Measurements from ENCODE around the gene CRACR2B.

CRACR2B gene

DNA sequence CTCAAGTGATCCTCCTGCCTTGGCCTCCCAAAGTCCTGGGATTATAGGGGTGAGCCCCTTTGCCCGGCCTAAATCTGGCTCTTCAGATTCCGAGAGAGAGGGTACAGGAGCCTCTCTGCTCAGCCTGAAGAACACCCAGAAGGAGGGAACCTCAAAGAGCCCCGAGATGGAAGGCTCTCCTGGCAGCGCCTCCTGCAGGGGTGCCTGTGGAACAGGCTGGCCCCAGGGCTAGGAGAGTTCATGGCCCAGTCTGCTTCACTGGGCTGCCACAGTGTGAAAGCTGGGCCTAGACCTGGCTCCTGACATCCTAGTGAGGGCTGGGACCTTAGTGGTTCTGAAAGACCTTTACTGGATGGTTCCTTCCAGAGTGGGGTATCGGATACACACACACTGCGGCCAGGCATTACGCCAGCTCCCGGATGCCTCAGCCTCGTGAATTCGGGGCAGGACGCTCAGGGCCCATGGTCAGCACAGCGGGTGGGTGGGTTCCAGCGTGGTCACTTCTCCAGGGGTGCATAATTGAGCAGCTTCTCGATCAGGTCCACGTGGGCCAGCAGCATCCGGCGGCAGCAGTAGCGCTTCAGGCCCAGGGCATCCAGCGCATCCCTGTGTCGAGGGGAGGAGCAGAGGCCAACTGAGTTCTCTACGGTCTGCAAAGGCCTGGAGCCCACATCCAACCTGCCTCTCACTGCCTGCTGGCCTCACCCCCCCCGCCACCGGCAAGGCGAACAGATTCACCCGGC lies 12.3 kb downstream of the CRACR2B start:
- DNase-seq = no peak

DNA sequence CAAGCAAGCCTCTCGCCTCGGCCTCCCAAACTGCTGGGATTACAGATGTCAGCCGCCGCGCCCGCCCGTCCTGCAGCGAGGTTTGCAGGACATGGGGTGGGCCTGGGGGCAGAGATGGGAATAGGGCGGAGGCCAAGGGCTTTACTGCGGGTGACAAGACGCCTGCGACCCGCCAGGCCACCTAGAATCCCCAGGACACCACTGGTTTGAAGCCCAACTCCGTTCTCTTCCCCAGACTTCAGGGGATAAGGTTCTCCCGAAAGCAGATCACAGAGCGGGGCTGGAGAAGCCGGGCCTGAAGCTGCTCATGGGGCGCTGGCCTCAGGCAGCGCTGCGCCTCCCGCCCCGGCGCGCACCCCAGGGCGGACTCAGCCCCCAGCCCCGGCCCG lies 14.3 kb downstream of the CRACR2B start:
- no peak for DNase-seq

DNA sequence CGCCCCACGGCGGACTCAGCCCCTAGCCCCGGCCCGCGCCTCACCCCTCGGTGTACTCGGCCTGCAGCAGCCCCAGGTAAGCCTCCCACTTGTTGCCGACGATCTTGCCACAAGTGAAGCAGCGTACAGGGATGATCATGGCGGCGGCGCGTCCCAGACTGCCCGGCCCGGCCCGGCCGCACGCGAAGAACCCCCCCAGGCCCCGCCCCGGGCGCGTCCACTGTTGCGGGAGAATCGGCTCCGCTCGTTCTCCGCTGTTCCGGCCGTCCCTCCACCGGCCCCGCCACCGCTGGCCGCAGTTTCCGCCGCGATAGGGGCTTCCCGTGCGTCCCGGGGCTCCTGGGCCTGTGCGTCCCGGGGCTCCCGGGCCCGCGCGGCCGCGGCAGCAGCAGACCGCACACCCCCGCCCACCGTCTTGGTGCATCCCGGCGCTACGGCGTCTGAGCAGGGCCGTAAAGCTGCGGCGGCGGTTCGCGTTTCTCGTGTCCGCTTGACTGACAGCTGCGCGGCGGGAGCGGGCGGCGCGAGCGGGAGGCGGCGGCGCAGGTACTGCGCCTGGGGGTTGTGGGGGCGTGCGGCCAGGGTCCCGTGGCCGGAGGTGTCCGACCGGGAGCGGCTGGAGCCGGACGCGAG lies 14.8 kb downstream of the CRACR2B start, which contains the start of the genes POLR2L and TSPAN4:
Gene POLR2L, minus strand, starts transcription at position 160 of the 633 bp plus-strand sequence. Its CDS starts 21 bp downstream, at position 139.
Gene TSPAN4, plus strand, starts transcription at position 483 of the 633 bp plus-strand sequence. CDS start 7,453 bp downstream, outside the sequence.
- no peak for DNase-seq

DNA sequence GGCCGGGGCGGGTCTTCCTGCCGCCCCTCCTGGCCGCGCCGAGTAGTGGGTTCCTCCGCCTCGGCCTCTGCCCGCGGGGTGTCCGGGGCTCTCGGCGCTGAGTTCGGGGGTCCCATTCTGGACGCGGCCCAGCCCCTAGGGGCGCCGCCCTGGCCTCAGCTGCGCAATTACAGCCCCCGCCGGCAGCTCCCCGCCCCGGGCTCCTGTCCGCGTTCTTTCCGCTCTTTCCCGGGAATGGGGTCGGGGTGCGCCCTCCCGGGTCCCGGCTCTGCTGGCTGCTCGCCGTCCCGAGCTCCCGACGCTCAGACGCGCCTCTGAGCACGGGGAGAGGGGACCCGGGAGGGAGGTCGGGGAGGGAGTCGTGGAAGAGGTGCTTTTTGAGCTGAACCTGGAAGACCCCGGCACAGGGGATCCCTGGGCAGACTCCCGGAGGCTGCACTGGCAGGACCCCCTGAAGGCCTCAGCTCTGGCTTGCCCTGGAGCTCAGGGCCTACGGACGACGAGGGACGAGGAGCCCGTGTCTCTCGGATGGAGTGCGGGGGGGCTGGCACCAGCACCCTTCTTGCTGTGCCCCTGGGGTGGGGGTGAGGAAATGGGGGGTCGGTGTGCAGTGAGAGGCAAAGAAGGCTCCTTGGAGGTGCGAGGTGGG lies 15.5 kb downstream of the CRACR2B start:
- DNase-seq = no peak

DNA sequence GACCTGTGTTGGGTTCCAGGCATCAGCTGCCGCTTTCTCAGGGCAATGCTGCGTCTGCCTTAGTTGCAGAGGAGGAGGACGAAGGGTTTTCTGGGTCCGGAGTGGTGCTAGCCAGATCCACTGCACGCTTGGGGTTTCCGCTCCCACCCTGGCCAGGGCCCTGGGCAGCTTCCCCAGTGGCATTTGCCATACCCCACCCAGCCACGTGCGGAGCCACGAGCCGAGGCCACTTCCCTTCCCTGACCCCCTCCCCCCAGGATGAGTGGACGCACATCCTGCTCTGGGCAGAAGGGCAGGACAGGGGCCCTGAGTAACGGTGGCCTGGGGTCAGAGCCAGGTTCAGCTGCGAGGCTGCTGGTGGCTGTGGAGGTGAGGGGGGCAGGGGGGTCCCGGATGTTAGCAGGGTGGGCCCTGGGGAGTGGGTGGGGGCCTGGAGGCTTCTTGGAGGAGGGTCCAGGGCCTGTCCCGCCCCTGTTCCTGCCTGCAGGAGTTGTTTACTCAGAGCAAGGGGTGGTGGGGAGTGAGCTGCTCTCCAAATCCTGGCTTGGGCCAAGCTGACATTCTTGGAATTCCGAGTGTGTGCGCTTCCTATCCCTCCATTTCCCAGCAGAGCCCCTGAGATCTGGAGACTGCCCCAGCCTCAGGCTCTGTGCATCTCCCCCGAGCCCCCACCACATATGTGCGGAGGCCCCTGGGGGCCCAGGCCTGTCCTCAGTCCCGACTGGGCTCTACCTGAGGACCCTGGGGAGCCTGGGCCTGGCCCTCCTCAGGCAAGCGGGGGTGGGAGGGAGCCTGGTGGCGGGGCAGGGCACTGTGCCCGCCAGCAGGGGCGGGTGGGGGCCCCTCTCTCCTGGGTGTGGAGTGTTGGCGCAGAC lies 16.3 kb downstream of the CRACR2B start:
- DNase-seq = no peak

DNA sequence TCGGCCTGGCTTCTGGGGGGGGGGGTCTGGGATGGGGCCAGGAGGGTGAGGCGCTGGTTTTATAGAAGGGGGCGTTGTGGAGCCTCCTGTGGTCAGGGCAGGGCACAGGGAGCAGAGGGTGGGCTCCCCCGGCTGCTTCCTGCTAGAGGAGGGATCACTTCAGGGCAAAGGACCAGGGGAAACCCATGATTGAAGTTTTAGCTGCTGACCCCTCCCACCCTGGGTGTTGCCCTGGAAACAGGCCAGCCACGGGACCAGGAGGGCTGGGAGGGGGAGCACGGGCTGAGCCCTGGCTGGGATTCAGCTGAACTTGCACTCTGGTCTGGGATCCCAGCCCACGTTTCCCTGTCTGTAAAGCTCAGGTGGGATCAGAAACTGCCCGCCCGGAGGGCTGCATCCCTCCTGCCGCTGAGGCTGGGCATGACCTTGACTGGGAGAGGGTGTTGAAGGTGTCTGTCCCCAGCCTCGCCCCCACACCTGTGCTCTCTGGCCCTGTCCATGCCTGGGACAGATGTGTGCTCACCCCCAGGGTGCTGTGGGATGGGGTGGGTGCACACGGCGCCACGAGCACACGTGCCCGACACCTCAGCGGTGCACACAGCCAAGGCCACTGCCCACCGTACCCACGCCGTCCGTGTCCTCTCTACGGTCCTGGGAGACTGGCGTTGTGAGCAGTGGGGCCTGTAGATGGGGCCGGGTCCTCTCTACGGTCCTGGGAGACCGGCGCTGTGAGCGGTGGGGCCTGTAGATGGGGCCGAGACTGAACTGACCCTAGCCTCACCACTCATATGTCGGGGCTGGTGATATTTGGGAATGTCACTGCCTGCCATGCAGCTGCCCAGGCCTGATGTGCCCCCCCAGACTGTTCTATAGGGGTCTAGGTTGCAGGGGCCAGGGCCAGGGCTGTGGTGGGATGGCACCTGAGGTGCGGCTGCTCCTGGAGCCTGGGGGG lies 17.2 kb downstream of the CRACR2B start:
- DNase-seq = no peak

DNA sequence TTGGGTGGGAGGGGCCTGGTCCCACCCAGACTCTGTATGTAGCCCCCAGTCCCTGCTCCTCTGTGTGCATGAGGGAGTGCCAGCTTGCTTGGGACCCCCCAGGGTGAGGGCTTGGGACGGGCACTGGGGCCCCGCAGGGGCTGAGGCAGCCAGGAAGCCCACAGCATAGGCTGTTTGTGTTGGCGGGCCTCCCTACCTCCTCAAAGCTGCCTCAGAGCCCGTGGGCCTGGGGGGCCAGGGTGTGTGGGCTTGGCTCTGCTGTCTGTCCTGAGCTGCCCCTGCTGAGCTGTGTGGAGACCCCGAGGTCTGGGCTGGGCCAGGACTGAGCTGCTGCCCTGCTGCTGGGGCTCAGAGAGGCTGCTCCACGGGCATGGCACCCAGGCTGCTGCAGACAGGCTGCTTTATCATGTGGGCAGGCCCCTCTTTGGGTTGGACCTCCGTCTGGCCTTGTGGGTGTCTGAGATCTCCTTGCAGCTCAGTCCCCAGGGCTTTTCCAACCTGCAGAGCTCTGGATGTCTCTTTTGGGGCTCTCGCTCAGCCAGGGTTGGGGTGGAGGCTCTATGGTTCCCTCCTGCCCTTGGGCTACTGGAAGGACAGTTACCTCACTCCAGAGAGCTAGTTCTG lies 18.3 kb downstream of the CRACR2B start:
- no peak for DNase-seq

DNA sequence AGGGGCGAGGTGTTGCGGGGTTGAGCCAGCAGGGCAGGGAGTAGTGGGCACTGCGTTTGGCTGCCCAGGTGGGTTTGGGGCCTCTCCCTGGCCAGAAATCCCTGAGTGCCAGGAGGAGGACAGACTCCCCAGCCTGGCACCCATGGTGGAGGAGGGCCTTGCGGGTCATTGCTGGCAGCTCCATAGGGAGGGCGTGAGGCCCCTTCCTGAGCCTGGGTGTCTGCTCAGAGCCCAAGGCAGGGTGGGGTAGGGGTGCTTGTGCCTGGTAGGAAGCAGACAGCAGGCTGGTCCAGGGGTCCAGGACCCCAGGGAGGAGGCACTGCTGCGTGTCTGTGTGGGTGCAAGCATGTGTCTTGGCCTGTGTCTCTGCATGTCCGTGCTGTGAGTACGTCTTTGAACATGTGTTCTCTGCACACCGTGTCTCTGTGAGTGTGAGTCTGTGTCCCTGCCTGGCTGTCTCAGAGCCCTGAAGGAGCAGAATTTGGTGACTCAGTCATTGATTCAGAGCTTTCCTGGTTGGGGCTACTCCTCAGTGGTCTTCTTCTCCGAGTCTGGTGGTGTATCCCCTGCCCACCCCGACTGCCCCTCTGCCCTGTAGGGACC lies 18.9 kb downstream of the CRACR2B start:
- no peak for DNase-seq

DNA sequence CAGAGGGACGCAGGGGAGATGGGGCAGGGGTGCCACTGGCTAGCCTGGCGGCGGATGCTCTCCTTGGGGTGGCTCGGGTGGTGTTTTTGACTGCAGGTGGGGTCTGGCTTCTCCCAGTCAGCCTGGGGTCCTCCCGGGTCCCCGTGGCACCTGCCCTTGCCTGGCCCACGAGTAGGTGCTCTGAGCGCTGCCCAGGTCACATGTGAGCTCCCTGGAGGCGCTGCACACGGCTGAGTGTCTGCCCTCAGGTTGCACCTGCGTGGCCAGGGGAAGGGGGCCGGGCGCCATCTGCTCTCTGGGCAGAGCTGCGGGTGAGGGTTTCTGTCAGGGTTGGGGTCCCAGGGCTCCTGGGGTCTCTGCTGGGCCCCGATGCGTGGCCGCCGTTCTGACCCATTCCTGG lies 20.2 kb downstream of the CRACR2B start:
- DNase-seq = no peak

DNA sequence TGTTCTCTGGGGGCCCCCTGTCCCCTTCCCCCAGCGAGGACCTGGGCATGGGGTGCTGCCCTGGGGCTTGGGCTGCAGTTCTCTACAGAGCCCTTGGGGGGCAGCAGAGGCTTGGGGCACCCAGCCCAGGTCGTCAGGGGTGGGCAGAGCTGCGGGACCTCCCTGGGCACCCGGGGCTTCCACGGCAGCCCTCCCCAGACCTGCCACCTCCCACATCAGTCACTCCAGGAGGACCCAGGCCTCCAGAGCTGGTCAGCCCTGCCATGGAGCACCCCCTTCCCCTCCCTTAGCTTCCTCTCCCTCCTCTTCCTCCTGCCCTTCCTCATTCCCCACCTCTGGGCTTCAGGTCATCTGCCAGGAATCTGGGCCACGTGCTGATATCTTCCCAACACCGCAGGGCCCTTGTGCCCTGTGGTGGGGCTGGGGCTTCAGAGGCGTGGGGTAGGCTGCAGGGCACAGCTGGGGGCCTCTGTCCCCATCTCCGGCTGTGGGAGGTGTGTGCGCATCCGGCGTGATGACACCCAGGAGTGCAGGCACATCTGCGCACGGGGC lies 20.7 kb downstream of the CRACR2B start:
- no peak for DNase-seq

DNA sequence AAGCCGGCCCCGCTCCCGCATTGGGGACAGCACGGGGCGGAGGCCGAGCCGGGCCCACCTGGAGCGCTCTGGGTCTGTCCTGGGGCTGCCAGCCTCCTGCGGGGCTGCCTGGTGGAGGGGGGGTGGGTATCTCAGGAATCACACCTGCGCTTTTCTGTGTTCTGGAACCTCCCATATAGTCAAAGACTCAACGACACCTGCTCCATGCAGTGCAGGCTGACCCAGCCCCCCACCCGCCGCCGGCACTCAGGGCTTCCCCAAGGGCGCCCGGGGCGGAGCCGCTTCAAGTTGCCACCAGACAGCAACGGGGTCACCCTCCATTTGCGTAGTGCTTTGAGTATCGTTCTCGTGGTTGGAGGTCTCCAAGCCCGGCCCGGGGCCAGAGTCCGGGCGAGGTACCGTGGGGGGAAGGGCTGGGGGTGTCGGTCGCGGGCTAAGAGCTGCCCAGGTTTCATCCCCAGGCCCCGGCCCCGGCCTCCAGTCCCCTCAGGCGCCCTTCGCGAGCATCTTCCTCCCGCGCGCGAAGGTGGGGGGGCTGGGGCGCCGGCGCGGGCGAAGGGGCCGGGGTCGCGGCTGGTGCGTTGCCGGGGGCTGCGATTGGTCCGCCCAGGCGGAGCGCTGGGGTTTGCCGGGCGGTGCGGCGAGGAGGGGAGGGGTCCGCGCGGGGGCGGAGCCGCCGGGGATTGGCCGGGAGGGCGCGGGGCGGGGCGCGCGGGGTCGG lies 21.5 kb downstream of the CRACR2B start:
- DNase-seq = no peak

DNA sequence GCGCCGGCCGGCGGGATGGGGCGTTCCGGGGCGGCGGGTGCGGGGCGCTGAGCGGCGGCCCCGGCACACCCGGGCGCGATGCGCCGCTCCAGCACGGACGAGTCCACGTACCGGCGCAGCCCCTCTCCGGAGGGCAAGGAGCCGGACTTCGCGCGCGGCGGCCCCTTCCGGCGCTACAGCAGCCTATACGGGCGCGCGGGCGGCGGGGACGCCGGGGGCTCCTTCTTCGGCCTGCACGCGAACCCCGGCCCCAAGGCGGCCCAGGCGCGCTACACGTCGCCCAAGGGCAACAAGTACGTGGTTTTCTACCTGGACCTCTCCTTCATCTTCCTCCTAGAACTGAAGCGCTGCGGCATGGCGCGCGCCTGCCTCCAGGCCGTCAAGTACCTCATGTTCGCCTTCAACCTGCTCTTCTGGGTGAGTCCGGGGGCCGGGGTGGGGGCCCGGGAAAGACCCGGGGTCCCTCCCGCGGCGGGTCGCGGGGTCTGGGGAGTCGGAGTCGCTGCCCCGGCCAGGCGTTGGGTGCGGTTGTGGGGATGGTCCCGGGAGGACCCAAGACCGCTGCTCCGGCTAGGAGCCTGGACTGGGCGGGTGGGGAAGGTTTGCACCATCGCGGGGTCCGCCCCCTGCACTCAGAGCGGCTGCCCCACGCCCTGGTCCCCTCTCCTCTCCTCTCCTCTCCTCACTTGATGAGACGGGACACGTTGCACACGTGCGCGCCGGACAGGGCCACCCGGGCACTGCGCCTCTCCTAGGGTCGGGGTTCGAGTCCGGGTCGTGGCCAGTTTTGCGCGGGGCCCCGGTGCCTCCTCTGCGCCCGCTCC lies 22.4 kb downstream of the CRACR2B start:
- DNase-seq = no peak

DNA sequence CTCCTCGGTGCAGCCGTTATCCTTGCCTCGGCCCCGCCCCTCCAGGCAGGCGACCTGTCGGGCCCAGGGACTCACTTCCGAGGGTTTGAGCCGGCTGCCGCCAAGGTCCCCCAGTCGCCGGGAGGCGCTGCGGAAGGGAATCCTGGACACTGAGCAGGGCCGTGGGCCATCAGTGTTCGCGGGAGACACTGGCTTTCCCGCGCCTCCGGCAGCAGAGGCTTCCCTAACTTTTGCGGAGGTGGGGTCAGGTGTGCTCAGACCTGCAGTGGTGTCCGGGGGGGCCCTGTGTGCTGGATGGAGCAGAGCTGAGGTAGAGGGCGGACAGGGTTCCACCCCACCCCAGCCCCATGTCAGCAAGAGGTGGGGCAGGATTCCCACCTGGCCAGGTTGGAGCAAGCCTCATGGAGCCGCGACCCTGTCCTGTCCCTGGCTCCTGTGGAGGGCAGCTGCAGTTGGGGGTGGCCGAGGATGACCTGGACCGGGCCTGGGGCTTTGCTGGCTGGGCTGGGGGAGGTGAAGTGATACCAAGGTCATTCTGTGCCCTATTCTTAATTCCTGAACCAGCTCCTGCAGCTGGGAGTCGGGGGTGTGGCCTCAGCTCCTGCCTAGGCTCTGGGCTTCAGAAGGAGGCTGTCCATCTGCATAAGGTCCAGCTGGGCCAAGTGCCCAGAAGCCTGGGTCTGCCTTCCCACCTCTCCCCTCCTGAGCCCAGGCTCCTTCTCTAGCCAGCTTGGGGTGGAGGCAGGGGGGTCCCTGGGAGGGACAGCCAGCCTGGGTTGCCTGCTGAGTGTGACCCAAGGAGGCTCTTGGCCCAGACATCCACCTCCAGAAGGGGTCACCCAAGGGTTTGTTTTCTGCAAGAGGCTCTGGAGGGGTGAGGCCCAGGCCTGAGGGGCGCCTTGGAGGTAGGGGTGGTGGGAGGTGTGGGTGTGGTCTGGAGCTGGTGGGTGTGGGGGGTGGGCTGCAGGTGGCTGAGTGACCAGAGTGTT lies 23.4 kb downstream of the CRACR2B start:
- DNase-seq = no peak

DNA sequence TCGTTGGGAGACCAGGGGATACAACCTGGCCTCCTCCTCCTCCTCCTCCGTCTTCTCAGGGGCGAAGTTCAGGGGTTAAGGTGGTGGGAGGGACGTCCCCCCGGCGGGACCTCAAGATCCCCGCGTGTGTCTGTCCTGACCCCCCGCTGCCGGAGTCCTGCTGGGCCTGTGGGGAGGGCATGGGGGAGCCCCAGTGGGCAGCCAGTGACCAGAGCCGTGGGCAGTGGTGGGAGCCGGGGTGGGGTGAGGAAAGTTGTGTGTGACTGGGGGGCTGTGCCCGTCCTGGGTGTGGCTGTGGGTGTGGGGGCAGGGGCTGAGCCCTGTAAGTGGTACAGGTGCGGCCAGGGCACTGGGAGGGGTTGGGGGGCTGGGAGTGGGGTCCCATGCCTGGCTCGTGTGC lies 25.0 kb downstream of the CRACR2B start:
- no peak for DNase-seq

DNA sequence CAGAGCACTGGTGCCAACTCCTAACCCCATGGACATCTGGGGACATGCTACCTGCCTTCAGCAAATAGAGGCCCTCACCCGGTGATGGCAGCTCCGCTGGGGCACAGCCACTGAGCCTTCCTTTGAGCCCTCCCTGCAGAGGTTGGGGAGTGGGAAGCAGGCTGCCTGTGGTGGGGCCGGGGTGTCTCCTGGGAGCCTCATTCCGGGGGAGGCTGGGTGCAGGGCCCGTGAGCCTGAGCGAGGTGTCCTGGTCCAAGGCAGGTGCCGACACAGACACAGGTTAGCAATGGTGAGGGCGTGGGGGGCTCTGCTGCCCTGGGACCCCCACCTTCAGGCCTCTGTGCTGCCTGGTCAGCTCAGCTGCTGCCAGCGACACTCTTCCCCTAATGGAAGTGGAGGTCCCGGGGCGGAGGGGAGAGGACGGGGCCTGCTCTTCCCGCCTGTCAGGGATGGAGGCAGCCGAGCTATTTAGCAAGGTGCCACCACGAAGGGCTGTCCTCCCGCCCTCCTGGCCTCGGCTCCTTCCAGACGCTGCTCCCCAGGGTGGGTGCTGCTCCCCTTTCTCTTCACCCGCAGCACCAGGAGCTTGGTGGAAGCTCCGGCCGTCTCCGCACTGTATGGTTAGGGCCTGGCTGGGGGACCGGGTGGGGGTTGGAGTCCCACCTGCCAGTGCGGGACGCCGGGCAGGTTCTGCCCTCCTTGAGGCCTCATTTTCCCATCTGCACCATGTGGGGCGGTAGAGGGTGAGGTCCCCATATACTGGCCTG lies 26.1 kb downstream of the CRACR2B start:
- DNase-seq = no peak

DNA sequence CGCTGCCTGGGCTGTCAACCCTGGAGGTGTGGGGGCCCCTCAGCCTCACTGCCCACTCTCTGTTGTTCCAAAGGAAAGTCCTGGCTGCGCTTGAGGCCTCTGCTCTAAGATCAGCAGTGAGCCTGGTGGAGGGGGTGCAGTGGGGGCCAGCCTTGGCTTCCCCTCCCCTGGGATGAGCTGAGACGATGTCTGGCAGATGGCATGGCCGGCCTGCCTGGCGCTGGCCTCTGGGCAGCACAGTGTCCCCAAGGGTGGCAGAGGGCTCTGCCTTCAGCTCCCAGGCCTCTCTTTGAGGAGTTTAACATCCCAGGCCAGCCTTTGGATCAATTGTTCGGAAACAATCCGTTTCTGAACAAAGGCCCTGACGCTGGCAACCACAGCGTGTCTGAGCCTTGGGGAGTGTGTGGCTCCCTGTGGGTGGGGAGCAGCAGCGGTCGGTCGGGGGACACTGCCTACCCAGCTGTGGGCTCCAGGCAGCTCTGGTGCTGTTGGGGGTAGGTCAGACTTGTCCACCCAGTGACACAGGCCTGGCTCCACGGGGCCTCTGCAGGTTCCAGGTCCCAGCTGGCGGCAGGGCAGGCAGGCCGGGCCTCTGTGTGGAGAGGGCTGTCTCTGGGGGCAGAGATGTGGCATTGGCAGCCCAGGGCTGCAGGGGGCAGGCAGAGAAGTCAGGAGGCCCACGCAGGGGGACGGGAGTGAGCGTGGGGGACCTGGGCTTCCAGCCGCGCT lies 27.0 kb downstream of the CRACR2B start:
- DNase-seq = no peak

Measured in NCI-H524 treated with DMSO at 0.1 percent for 48 hours (cell line).